Skeletal muscle tissue (tissue), 4 donors: ENCODE results near the gene SRGAP3. TPM values are rescaled to one million over a fixed set of nuclear protein-coding genes. Genes with fewer than 3 reads are reported as not detected.

Source experiments
- H3K27ac ChIP-seq: one replicate; pipeline ENCODE4 v1.7.0; 2013; ENCODE audit warnings: mild to moderate bottlenecking, low read depth, low read length, inconsistent platforms
- H3K27me3 ChIP-seq, 3 donors: one replicate each; pipeline ENCODE4 v1.7.0; 2013; ENCODE audit warnings: low read length in 3 of 3; ENCODE audit not compliant: control insufficient read depth in 3 of 3, insufficient read depth in 3 of 3
- H3K36me3 ChIP-seq, 3 donors: one replicate each; pipeline ENCODE4 v1.7.0; 2013; ENCODE audit warnings: low read length in 3 of 3; ENCODE audit not compliant: control insufficient read depth in 3 of 3, insufficient read depth in 3 of 3
- H3K4me1 ChIP-seq, 3 donors: one replicate each; pipeline ENCODE4 v1.7.0; 2013; ENCODE audit warnings: low read length in 3 of 3, mild to moderate bottlenecking in 3 of 3; ENCODE audit not compliant: control insufficient read depth in 3 of 3, insufficient read depth in 3 of 3
- H3K4me3 ChIP-seq, 3 donors: one replicate each; pipeline ENCODE4 v1.7.0; 2013; ENCODE audit warnings: low read length in 3 of 3
- H3K9ac ChIP-seq, 3 donors: one replicate each; pipeline ENCODE4 v1.7.0; 2013; ENCODE audit warnings: low read length in 3 of 3, mild to moderate bottlenecking in 3 of 3, moderate library complexity in 2 of 3, low read depth in 1 of 3
- H3K9me3 ChIP-seq, 3 donors: one replicate each; pipeline ENCODE4 v1.7.0; 2013; ENCODE audit warnings: low read length in 3 of 3; ENCODE audit not compliant: control insufficient read depth in 3 of 3
- total RNA-seq: library from RNA; depleted of rRNA; stranded (reverse); fragments of >200 nt; gene quantifications from one replicate; pipeline ENCODE4 v1.2.3, GENCODE V29; 2014
- donor health status: Osteomylitis.

Gene SRGAP3
- total RNA-seq, 1 donor from 2014 or later: 15.7 TPM

- no peak overlapping the region for H3K4me3 ChIP-seq
- peaks cover 0 to 2% (median 0%) of the 10 kb centered on the region in 3 donors for H3K27me3 ChIP-seq
- no peak overlapping the region for H3K9ac ChIP-seq
- H3K4me1 ChIP-seq: peaks cover 1 to 4% (median 3%) of the 10 kb centered on the region in 3 donors
- H3K9me3 ChIP-seq: no peaks in the 10 kb centered on the region
- no peak overlapping the region for H3K27ac ChIP-seq
- H3K36me3 ChIP-seq: no peaks in the 10 kb centered on the region
These were observed 132.2 kb downstream of the SRGAP3 start for GRCh38 chr3:9117220-9117619.

- Histone ChIP-seq H3K36me3 (no peaks in the 10 kb centered on the region), H3K9me3 (no peaks in the 10 kb centered on the region), H3K4me1 (peaks cover 5 to 9% (median 8%) of the 10 kb centered on the region in 3 donors), H3K4me3 (no peak overlapping the region), H3K27me3 (peaks cover 0 to 2% (median 0%) of the 10 kb centered on the region in 3 donors), H3K27ac (no peak overlapping the region), H3K9ac (no peak overlapping the region)
These were observed 133.1 kb downstream of the SRGAP3 start for GRCh38 chr3:9116336-9116735.

DNA sequence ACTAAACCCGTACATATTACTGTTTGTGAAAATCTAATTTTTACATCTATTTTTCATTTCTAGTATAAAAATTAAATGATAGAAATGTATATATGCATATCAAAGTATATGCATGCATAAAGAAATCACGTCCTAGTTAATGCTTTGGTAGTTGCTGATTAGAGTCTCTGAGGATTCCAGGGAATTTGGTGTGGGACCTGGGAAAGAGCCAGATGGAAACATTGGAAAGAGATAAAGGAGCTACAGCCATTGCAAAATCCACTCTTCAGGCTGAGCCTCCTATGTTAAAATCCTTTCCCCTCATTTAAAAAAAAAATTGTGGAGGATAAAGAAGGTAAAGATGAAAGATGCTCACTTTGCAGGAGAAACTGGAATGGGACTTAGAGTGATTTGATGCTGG is 134.1 kb downstream of the SRGAP3 start:
- peaks cover 0 to 2% (median 0%) of the 10 kb centered on the region in 3 donors for H3K27me3 ChIP-seq
- H3K9ac ChIP-seq: no peak overlapping the region
- H3K27ac ChIP-seq: no peak overlapping the region
- no peak overlapping the region for H3K4me3 ChIP-seq
- H3K36me3 ChIP-seq: no peaks in the 10 kb centered on the region
- peaks cover 6 to 9% (median 8%) of the 10 kb centered on the region in 3 donors for H3K4me1 ChIP-seq
- no peaks in the 10 kb centered on the region for H3K9me3 ChIP-seq

DNA sequence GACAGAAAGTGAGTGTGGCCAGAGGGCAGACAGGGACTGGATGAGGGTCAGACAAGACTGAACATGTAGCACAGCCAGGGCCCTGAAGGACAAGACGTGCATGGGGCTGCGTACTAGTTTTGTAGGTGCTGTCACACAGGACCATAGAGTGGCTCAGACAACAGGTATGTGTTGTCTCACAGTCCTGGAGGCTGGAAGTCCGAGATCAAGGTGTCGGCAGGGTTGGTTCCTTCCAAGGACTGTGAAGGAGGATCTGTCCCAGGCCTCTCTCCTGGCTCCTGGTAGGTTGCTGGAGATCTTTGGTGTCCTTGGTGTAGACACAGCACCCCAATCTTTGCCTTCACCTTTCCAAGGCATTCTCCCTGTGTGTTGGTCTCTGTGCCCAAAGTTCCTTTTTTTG is 136.4 kb downstream of the SRGAP3 start:
- Histone ChIP-seq H3K36me3 (no peaks in the 10 kb centered on the region), H3K9ac (no peak overlapping the region), H3K27ac (no peak overlapping the region), H3K27me3 (peaks cover 0 to 2% (median 0%) of the 10 kb centered on the region in 3 donors), H3K9me3 (no peaks in the 10 kb centered on the region), H3K4me3 (no peak overlapping the region), H3K4me1 (peaks cover 6 to 9% (median 8%) of the 10 kb centered on the region in 3 donors)

- Histone ChIP-seq H3K9me3 (no peaks in the 10 kb centered on the region), H3K36me3 (no peaks in the 10 kb centered on the region), H3K4me3 (no peak overlapping the region), H3K4me1 (peaks cover 6 to 9% (median 8%) of the 10 kb centered on the region in 3 donors), H3K9ac (no peak overlapping the region), H3K27ac (no peak overlapping the region), H3K27me3 (peaks cover 0 to 2% (median 0%) of the 10 kb centered on the region in 3 donors)
These were observed 137.6 kb downstream of the SRGAP3 start for GRCh38 chr3:9111866-9112265.

DNA sequence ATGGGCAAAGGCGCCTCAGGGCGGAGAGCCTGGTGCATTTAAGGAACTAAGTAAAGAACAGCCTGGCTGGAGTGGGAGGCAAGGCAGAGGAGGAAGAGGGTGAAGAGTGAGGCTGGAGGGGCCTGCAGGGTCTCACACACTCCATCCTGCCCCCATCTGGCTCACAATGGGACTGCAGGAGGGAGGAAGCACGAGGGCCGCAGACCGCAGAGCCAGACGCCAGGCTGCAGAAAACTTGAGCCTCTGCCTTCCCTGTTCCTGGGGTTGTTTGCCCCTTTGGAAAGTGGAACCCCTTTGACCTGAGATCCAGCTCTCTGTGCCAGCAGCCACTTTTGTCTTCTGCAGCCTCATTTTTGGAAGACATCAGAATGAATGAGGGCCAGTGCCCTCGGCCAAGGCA is 138.0 kb downstream of the SRGAP3 start:
- no peak overlapping the region for H3K4me3 ChIP-seq
- H3K4me1 ChIP-seq: peaks cover 6 to 9% (median 8%) of the 10 kb centered on the region in 3 donors
- H3K9ac ChIP-seq: no peak overlapping the region
- no peaks in the 10 kb centered on the region for H3K36me3 ChIP-seq
- H3K27ac ChIP-seq: no peak overlapping the region
- no peaks in the 10 kb centered on the region for H3K9me3 ChIP-seq
- H3K27me3 ChIP-seq: peaks cover 0 to 2% (median 0%) of the 10 kb centered on the region in 3 donors

DNA sequence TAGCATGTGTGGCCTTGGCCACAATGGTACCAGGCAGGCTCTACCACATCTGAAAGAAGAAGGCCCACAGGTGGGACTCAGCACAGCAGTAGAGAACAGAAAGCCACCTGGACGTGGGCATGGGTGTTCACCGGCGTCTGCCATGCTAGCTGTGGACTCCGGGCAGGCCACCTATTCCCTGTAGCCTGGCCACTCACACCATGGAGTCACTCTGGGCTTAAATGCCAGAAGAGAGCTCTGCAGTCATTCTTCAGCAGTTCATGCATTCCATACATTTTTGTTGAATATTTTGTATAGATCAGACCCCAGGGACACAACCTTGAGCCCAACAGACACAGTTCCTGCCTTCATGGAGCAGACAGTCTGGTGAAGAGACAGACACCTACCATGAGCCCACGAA is 138.6 kb downstream of the SRGAP3 start:
- Histone ChIP-seq H3K4me3 (no peak overlapping the region), H3K27ac (no peak overlapping the region), H3K27me3 (peaks cover 0 to 2% (median 0%) of the 10 kb centered on the region in 3 donors), H3K9me3 (no peaks in the 10 kb centered on the region), H3K4me1 (peaks cover 6 to 9% (median 8%) of the 10 kb centered on the region in 3 donors), H3K36me3 (no peaks in the 10 kb centered on the region), H3K9ac (no peak overlapping the region)

DNA sequence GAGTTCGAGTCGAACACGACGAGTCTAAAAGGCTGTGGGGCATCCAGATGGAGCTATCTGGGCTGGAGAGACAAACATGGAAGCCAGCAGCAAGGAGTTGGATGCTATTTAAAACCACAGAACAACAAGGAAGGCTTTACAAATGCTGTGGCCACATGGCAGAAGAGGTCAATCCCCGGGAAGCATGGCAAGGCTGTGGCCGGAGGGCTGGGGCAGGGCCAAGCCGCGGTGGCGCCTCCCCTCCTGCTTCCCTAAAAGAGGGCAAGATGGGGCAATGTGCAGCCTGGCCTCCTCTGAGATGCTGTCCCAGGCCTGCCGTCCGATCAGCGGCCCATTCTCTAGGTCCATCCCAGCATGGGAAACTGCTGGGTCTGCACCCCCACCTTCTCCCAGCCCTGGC is 139.1 kb downstream of the SRGAP3 start:
- Histone ChIP-seq H3K27me3 (peaks cover 0 to 2% (median 0%) of the 10 kb centered on the region in 3 donors), H3K36me3 (no peaks in the 10 kb centered on the region), H3K4me3 (no peak overlapping the region), H3K9ac (no peak overlapping the region), H3K4me1 (peaks cover 6 to 9% (median 8%) of the 10 kb centered on the region in 3 donors), H3K27ac (no peak overlapping the region), H3K9me3 (no peaks in the 10 kb centered on the region)

- Histone ChIP-seq H3K4me3 (no peak overlapping the region), H3K36me3 (no peaks in the 10 kb centered on the region), H3K9me3 (no peaks in the 10 kb centered on the region), H3K27ac (no peak overlapping the region), H3K4me1 (peaks cover 6 to 9% (median 8%) of the 10 kb centered on the region in 3 donors), H3K27me3 (peaks cover 0 to 2% (median 0%) of the 10 kb centered on the region in 3 donors), H3K9ac (no peak overlapping the region)
These were observed 139.9 kb downstream of the SRGAP3 start for GRCh38 chr3:9109568-9109914.

GRCh38 chr3:9108876-9109567 is 140.4 kb downstream of the SRGAP3 start:
- no peak overlapping the region for H3K27ac ChIP-seq
- no peaks in the 10 kb centered on the region for H3K36me3 ChIP-seq
- H3K4me3 ChIP-seq: no peak overlapping the region

More at GRCh38 chr3:9108876-9109567, 140.4 kb downstream of the SRGAP3 start:
- H3K9ac ChIP-seq: no peak overlapping the region
- peaks cover 0 to 2% (median 0%) of the 10 kb centered on the region in 3 donors for H3K27me3 ChIP-seq
- no peaks in the 10 kb centered on the region for H3K9me3 ChIP-seq
- H3K4me1 ChIP-seq: peaks cover 6 to 9% (median 8%) of the 10 kb centered on the region in 3 donors
